Stimulated activated CD4-positive, alpha-beta T cell treated with anti-CD3 and anti-CD28 coated beads, Interleukin-15, amount 100 ng/mL, for 24 hours (primary cell): ENCODE results near the gene ZNF496.
"Not testable (repeated sequence)": the region's sequence is repeated elsewhere in the genome, so short reads cannot be mapped to it uniquely, and the experiment has no call there.

Source experiments
- DNase-seq: peaks from one replicate; pipeline ENCODE4 v3.0.0-alpha.2; 2020

ZNF496 gene

GRCh38 chr1:247331525-247332214 lies at the start of gene ZNF496:
TSS of gene ZNF496 (minus strand) at chr1:247331867. CDS start at chr1:247329578, 2,289 bp downstream.
- peak; percentile 71 for DNase-seq

- DNase-seq: no peak
Measured at GRCh38 chr1:247378334-247379073, 46.8 kb upstream of the ZNF496 start.

- DNase-seq: not testable (repeated sequence)
Measured at GRCh38 chr1:247377656-247378055, 46.0 kb upstream of the ZNF496 start.

- DNase-seq: no peak
Measured at GRCh38 chr1:247376659-247377058, 45.0 kb upstream of the ZNF496 start.

GRCh38 chr1:247375747-247376146 lies 44.1 kb upstream of the ZNF496 start:
- no peak for DNase-seq

- DNase-seq: not testable (repeated sequence)
Measured at GRCh38 chr1:247374651-247375334, 43.1 kb upstream of the ZNF496 start.

- peak; percentile 74 for DNase-seq
Measured at GRCh38 chr1:247373721-247374141, 42.1 kb upstream of the ZNF496 start.

GRCh38 chr1:247371801-247372259 lies 40.2 kb upstream of the ZNF496 start:
- no peak for DNase-seq

GRCh38 chr1:247370786-247371732 lies 39.4 kb upstream of the ZNF496 start:
- no peak for DNase-seq

- no peak for DNase-seq
Measured at GRCh38 chr1:247368490-247369145, 37.0 kb upstream of the ZNF496 start.

GRCh38 chr1:247367786-247368422 lies 36.2 kb upstream of the ZNF496 start:
- DNase-seq: no peak

- DNase-seq: no peak
Measured at GRCh38 chr1:247366926-247367645, 35.4 kb upstream of the ZNF496 start.

- not testable (repeated sequence) for DNase-seq
Measured at GRCh38 chr1:247366345-247366744, 34.7 kb upstream of the ZNF496 start.

GRCh38 chr1:247365023-247365422 lies 33.4 kb upstream of the ZNF496 start:
- DNase-seq: no peak

GRCh38 chr1:247363000-247363399 lies 31.3 kb upstream of the ZNF496 start:
- DNase-seq: not testable (repeated sequence)

GRCh38 chr1:247362153-247362552 lies 30.5 kb upstream of the ZNF496 start:
- no peak for DNase-seq

GRCh38 chr1:247360991-247361731 lies 29.5 kb upstream of the ZNF496 start:
- peak; percentile 30 for DNase-seq

- DNase-seq: no peak
Measured at GRCh38 chr1:247360116-247360898, 28.6 kb upstream of the ZNF496 start.

GRCh38 chr1:247359559-247359958 lies 27.9 kb upstream of the ZNF496 start:
- no peak for DNase-seq
